GM21515 (cell line): ENCODE data around the gene CYB5D1.

Experiments
- ATAC-seq: cut with Tn5 transposase; IDR thresholded peaks from one replicate; pipeline ENCODE4 v1.9.1; 2021; ENCODE audit not compliant: unreplicated experiment

CYB5D1 gene

DNA sequence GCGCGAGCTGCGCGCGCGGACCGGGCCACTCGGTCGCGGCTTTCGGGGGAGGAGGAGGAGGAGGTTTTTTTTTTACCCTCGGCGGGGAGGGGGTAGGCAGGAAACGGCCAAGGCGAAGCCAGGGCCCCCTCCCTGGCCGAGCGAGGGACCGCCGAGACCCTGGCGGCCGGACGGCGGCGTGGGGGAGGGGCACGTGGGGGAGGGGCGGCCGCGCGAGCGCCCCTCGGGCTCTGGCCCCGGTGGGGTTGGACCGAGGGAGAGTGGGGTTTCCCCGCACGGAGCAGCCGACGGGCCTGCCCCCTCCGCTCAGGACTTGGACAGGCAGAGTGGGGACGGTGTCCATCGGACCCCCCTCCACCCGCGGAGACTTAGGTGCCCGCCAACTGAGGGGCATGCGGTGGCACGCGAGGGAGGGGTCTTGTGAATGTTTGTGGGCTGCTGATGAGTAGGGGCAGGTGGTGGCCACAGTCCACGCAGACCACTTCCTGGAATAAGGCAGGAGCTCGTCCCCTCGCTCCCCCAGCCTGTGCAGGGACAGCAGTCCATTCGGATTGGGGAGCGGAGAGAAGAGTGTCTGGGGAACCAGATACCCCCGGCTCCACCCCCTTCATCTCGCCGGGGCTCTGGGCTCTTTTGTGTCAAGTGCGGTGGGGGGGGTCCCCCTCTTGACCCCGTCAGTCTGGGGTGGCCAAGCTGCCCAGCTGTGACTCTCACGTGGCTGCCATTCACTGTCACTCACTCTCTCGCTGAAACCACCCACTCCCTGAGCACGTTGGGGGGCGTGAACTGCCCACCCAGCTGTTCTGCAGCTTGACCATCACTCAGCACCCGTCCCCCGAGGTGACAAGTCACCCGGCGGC is 27.8 kb downstream of the CYB5D1 start:
- ATAC-seq, result no peak

DNA sequence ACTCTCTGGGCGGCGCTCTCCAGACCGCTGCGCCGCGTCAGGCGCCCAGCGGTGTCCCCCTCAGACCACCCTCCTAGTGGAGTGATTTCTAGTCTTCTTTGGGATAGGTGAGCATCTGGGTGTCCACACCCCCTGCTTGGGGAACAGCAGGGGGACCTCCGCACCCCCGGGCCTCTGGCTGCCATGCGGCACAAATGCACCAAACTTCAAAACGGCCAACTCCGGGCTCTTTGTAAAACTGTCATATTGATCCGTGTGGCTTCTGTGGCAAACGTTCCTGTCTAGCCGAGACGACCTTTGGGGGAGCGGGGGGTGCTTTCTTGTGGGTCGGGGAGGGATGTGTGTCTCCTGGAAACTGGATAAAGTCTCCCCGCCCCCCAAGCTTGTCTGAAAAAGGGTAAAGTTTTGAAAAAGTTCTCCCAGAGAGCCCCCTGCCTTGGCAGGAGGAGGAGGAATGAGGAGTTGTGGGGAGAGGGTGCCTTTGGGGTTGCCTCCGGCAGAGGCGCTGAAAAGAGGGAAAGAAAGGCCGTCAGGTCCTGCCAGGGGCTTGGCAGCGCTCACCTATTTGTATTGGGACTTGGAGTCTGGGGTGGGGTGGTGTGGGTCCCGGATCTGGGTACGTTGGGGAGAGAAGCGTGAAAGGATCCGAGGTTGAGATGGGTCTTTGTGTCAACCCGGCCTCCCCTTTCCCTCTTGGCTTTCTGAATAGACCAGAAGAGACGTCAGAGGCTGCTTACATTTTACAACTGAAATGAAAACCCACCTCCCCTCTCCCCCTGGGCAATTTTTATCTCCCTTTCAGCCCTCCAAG is 28.6 kb downstream of the CYB5D1 start:
- no peak for ATAC-seq

DNA sequence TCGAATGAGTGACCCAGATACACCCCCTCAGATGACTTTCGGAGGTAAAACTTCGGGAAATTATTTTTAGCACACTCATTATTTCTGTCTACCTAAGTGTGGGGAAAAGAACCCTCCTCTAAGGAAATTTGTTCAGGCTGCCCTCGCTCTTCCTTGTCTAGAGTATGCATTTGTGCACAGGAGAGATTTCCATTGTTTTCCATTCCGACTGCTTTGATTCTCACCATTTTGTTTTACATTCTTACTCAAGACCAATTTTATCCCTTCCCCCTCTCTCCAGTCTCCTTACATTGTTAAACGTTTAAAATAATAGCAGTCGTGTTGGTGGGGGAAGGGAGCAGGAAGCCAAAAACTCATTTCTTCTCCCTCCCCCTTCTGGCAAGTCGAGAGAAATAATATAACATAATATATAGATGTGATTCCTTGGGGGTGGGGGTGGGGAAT is 29.3 kb downstream of the CYB5D1 start:
- no peak for ATAC-seq

DNA sequence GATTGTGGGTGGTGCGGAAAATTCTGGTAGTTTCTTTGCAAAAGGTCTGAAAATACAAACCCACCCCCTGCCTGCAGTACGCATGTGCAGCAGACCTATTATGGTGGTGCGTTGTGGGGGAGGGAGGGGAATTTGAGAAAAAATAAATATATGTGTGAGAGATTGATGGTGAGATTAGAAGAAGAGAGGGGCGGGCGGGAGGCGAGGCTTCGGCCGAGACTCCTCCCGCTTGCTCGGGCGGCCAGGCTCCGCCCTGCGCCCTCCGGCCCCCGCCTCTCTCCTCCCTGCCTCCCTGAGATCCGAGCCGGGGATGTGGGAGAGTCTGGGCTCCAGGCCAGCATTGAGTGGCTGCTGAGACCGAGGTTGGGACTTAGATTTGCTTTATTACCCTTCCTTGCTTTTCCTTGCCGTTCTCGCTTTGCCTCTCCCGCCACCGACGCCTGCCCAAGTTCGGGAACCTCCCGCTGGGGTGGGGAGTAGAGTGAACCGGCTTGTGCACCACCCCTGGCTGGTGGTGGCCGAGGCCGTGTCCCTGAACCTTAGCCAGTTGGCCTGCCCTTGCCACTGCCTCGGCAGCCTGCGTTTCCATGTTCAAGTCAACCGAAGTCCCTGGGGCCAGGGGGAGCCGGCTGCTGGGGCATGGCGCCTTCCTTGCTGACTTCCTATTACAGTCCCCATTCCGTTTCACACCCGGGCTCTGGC is 29.8 kb downstream of the CYB5D1 start:
- no peak for ATAC-seq

DNA sequence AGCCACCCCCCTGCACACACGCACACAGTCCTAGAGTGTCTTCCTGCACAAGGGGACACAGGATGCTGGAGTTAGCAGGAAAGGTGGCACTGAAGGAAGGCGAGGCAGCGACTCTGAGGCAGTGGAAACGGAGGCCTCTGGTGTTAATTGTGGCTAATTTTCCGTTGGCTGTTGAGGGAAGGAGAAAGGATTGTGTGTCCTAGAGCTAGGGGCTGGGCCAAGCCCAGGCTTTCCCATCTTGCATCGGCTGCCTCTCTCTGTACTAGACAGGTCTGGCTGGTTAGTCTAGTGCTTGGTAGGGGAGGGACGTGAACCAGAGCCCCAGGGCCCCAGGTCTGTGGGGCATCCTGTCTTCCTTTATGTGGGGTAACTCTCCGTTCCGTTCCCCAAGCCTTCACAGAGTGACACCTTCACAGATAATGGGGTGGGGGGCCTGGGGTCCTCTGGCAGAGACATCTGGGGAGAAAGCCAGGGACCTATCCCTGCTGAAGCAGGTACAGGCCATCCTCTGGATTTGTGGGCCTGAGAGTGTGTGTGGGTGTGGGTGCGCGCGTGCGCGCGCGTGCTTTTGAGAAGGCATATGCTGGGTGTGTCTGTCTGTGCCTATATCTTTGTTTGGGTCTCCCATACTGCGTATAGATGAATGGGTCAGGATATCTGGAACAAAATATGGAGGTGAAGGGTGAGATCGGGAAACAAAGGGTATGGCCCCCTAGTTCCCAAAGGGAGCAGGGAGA is 30.5 kb downstream of the CYB5D1 start, which contains the start of gene CHD3:
CHD3 (plus strand) TSS at position 606 of the 737 bp plus-strand sequence. CDS start 212 bp downstream, outside the sequence.
- no peak for ATAC-seq

DNA sequence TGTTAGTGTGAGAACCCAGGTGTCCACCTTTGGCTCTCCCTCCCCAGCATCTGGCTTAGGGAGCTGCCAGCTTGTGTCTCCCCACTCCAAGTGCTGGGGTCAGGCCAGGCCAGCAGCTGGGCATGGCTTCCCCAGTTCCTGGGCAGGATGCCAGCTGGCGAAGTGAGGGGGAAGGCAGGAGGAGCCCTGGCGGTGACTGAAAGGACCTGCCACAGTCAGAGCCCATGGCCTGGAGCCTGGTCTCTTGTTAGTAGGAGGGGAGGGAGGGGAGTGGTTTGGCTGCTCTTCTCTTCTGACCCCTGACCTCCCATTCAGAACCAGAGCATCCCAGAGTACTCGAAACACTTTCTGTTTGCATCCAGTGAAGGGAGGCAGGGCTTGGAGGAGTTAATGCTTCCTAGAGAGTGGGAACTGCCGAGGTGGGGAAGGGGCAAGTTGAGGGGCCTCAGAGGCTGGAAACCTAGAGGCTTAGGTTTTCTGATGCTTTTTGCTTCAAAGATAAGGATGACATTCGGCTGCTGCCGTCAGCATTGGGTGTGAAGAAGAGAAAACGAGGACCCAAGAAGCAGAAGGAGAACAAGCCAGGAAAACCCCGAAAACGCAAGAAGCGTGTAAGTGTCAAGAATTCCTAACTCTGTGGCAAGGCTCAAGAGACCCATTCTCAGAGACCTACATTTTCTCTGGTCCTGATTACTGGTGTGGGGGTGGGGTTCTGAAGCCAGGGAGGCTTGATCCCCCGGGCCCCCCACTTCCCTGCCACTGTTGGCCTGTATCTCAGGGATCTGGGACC is 31.6 kb downstream of the CYB5D1 start:
- ATAC-seq, result no peak

DNA sequence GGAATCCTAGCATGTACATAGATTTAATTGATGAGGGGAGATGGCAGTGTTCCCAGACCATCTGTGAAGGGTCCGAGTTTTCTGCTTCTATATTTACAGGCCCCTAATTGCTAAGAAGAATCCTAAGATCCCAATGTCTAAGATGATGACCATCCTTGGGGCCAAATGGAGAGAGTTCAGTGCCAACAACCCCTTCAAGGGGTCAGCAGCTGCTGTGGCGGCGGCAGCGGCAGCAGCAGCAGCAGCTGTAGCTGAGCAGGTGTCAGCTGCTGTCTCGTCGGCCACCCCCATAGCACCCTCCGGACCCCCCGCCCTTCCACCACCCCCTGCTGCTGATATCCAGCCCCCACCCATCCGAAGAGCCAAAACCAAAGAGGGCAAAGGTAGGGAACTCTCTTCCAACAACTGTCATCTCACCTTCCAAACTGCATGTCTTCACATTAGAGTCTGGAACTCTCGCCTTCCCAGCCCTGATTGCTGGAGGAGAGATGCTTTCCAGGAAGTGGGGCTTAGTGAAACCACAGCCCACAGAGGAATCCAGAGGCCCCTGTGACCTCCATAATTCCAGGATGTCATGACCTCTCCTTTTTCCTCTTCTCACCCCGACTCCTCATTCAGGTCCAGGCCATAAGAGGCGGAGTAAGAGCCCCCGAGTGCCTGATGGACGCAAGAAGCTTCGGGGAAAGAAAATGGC is 35.5 kb downstream of the CYB5D1 start:
- no peak for ATAC-seq

DNA sequence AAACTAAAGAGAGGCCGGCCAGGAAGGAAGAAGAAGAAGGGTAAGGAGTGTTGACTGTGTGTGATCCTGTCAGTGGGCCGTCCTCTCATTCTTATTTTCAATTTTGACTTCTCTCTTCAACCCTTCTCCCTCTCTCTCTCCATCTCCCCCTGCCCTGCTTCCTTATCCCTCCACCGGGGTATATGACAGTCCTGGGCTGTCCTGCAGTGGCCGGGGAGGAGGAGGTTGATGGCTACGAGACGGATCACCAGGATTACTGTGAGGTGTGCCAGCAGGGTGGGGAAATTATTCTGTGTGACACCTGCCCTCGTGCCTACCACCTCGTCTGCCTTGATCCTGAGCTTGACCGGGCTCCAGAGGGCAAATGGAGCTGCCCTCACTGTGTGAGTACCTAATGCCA is 36.4 kb downstream of the CYB5D1 start:
- no peak for ATAC-seq

DNA sequence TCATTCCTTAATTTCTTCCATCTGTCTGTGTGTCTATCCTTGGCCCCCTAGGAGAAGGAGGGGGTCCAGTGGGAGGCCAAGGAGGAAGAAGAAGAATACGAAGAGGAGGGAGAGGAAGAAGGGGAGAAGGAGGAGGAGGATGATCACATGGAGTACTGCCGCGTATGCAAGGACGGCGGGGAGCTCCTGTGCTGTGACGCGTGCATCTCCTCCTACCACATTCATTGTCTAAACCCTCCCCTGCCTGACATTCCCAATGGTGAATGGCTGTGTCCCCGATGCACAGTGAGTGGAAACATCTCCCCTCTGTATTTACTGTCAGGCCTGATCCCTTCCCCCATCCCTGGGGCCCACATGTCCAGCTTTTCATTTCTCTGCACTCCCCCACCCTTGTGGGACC is 37.1 kb downstream of the CYB5D1 start:
- no peak for ATAC-seq

DNA sequence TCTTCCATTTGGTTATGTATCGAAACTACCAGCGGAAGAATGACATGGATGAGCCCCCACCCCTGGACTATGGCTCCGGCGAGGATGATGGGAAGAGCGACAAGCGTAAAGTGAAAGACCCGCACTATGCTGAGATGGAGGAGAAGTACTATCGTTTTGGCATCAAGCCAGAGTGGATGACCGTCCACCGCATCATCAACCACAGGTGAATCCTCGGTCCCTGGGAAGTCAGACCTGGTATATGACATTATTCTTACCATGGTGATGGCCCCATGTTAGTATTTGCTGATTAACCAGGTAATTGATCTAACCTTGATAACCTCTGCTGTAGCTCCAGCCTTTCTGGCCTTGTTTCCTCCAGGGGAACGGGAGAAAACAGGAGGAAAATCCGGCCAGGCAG is 39.3 kb downstream of the CYB5D1 start:
- ATAC-seq, result no peak

DNA sequence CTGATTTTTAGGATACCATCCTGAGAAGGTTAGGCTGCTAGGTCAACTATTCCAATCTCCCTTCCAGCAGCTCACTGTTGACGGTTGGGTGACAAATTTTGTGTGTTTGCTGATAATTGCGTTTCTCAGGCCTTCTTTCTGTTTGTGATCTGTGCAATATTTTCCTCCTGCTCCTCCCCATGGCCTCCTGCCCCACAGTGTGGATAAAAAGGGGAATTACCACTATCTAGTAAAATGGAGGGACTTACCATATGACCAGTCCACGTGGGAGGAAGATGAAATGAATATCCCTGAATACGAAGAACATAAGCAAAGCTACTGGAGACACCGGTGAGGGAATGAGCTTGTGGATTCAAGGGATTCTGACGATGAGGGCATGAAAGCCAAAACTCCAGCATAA is 40.0 kb downstream of the CYB5D1 start:
- ATAC-seq, result no peak

DNA sequence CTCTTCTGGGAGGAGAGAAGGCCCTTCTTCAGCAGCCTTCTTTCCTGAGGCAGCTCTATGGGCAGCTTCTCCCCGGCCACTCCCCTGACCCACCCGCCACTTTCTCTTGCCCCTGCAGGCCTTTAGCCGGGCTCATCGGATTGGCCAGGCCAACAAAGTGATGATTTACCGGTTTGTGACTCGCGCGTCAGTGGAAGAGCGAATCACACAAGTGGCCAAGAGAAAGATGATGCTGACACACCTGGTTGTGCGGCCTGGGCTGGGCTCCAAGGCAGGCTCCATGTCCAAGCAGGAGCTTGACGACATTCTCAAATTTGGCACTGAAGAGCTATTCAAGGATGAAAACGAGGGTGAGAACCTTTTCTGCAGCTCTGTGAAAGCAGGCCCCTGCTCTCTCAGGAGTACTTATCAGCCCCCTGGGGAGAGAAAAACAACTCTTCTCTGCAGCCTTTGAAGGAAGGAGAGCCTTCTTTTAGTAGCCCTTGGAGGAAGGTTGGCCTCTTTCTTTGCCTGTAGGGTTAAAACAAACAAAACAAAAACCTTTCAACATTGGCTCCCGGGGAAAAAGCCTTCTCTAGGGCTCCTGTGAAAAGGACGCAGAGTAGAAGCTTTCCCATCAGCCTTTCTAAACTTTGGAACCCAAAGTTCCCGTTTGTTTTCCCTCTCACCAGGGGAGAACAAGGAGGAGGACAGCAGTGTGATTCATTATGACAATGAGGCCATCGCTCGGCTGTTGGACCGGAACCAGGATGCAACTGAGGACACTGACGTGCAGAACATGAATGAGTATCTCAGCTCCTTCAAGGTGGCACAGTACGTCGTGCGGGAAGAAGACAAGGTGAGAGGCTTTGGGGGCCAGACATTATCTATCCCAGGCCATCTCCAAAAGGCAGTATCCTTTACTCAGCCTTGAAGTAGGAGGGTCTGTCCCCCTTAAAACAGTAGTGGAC is 45.6 kb downstream of the CYB5D1 start:
- no peak for ATAC-seq

DNA sequence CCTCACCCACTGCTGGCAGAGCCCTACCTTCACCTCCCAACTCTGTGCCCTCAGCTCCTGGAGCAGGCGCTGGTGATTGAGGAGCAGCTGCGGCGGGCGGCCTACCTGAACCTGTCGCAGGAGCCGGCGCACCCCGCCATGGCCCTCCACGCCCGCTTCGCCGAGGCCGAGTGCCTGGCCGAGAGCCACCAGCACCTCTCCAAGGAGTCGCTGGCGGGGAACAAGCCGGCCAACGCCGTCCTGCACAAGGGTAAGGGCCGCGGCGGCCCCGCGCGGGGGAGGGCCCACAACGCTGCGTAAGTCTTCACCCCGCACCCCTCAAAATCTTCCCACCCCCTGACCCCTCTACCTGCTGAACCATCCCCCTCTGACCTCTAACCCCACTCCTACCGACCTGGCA is 51.3 kb downstream of the CYB5D1 start:
- ATAC-seq, result no peak

DNA sequence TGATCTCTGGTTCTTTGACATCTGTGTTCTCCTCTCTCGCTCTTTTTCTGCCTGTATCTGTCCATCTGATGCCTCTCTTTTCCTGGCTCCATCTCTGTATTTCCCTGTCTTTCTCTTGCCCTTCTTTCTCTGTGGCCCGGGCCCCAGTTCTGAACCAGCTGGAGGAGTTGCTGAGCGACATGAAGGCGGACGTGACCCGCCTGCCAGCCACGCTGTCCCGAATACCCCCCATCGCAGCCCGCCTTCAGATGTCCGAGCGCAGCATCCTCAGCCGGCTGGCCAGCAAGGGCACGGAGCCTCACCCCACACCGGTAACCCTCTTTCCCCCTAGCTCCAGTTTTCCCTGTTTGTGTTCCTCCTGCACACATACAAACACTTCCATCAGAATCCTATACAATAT is 52.5 kb downstream of the CYB5D1 start:
- no peak for ATAC-seq

DNA sequence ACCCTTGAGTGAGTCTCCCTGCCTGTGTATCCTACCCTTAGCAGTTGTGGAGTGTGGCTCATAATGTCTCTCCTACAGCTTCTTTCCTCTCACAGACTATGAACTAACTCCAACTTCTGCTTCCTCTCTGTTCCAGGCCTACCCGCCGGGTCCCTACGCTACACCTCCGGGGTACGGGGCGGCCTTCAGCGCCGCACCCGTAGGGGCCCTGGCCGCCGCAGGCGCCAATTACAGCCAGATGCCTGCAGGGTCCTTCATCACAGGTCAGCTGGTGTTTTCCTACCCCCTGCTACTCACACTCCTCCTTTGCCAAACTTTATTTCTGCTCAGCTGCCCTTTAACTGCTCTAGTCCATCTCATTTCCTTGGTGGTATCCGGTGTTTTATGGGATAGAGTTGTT is 52.9 kb downstream of the CYB5D1 start:
- no peak for ATAC-seq

DNA sequence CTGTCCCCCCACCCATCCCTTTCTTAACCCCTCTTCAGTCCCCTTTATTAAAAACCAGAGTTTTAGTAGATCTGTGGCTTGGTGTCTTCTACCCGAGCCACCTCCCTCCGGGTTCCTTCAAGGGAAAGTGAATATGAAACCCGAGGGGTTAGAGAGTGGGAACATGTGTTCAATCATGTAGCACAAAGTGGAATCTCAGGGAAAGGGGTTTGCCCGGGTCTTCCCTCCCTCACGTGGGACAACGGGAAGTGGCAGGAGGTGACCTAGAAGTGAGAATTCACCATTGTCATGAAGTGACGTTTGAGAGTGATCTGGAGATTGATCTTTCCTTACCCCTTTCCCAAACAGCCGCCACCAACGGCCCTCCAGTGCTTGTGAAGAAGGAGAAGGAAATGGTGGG is 53.3 kb downstream of the CYB5D1 start:
- ATAC-seq, result no peak
